HG03280 (cell line): ENCODE measurements around the gene RAPGEF5.

Experiments
- ATAC-seq: cut with Tn5 transposase; IDR thresholded peaks from one replicate; pipeline ENCODE4 v1.9.1; 2021; ENCODE audit warnings: mild to moderate bottlenecking, moderate library complexity; ENCODE audit not compliant: unreplicated experiment

Gene RAPGEF5

DNA sequence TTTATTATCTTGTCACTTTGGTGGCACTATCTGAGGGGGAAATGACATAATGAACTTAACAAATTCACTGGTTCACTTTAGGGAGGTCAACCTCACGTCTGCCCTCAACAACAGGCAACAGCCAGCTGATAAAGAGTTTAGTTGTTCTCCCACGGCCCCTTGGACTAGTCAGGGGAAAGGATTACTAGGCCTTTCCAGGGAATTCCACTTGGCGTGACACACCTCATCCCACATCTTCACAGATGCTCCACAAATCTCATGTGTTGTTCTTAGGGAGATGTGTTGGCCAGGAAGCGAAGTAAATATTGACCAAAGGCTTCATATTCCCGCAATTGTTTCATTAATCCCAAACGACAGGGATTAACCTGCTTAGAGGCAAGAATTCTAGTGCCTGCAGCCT lies 227.8 kb downstream of the RAPGEF5 start:
- ATAC-seq = no peak

DNA sequence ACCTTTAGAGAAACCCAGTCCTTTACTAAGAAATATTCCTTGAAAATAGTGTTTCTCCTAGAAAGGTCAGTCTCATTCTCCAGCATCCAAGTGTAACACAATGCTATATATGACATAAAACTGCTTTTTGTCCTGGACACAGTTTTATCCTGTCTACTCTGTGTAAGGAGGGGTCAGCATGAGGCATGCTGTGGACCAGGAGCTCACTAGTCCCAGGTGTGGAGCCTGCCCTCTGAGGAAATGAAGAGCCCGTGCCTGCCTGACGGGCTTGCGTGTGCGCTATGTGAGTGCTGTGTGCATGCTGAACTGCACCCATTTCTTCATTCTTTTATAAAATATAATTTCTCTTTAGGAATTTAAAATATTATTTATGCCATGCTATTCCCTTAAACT lies 228.4 kb downstream of the RAPGEF5 start:
- ATAC-seq = no peak

DNA sequence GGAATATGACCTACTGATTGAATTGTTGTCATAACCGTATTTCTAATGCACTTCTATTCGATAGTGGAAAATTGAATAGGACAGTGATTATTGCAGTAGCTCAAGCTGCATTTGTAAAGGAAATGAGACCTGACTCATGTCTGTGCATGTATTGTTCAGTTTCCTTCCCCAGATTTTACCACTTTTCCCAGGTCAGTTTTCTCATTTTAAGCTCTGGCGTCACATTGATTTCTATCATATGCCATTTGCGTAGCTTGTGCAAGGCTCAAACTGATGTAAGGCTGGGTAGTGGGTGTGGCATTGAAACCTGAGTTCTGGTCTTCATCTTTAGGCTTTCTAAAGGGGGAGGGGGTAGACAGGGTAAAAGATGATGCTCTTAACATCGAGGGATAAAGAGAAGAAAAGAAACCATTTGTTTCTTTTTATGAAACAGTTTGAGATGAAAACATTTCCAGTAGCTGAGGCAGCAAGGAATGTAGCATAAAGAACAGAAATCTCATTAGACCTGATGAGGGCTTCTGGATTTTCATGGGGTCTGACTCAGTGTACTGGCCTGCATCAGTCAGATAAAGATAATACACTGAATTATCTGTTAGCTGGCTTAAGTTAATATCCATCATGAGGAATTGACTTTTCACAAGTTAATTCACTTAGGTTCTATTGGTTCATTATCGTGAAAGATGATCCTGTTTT lies 229.0 kb downstream of the RAPGEF5 start:
- no peak for ATAC-seq

DNA sequence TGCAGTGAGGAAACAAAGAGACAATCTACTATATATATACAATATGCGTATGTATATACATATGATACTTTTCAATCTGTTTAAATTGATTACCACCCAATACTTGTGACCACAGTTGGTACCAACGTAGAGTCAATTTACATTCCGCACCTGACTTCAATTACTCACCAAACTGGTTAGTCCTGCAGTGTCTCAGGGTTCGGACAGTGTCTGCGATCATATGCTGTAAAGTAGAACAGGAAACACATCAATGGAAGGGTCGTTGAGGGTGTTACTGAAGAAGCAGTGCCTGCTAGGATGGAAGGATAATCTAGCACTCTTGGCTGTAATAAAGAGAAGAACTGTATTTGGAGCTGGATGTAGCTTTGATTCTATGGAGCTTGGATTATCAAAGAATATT lies 231.5 kb downstream of the RAPGEF5 start:
- ATAC-seq = no peak

DNA sequence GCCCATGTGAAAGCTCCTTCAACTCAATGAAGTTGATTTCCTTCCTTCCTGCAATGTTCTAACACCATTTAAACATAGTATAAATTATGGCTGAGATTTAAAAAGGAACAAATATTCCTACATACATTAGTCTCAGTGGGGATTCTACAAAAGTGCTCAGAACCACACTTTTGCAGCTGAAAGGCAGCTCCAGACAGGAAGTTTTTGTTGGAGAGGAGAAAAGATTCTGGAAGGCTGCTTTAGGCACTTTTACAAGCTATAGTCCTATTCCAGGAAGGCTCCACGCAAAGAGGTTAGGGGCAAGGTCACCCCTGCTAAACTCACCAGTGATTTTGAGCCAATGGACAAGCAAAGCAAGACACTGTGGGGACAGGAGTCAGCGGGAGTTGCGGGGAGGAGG lies 232.0 kb downstream of the RAPGEF5 start:
- no peak for ATAC-seq

DNA sequence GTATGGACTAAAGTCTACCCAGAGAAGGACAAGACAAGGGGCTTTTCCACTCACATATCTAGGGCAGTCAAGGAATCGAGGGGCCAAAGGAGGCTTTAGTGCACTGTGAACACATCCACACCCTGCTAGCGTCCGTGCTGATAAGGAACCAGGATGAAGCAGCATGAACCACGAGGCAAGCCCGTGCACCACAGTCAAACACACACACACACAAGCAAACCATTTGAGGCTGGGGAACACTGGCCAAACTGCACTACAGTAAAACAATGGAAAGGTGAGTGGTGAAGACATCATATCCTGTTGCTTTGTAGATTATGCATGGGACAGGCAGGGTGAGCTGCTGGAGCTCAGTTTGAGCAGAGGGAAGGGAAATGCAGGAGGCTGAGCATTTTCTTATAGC lies 233.8 kb downstream of the RAPGEF5 start:
- ATAC-seq = no peak

DNA sequence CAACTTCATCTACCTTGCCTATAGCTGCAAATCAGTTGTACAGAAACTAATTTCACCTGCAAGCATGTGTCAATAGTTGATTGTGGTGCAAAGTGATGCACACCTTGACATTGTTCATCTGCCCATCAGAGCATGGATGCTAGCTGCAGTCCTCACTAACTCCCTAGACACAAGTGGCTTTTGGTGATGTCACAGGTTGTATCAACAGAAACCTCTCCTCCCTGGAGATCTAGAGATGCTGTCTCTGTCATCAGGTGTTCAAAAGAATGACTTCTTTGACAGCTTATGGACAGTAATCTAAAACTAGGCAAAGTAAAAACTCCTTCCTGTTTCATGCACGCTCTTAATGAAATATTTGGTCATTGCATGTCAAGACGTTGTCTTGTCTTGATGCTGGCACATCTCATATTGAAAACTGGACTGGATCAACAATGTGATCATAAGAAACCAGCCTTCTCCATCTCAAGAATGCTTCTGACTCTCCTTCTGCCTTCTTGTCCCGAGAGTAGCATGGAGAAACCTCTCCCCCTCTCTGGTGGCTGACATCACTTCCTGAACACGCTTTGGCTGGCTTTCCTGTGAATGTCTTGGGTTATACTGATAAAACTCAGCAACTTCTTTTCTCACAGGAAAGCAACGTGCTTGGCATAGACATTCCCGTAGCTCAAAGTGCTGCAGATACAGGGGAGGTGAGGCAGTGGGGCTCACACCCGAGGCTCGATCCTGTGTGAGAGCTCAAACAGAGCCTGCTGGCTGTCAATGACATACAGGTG lies 235.1 kb downstream of the RAPGEF5 start:
- ATAC-seq = no peak

DNA sequence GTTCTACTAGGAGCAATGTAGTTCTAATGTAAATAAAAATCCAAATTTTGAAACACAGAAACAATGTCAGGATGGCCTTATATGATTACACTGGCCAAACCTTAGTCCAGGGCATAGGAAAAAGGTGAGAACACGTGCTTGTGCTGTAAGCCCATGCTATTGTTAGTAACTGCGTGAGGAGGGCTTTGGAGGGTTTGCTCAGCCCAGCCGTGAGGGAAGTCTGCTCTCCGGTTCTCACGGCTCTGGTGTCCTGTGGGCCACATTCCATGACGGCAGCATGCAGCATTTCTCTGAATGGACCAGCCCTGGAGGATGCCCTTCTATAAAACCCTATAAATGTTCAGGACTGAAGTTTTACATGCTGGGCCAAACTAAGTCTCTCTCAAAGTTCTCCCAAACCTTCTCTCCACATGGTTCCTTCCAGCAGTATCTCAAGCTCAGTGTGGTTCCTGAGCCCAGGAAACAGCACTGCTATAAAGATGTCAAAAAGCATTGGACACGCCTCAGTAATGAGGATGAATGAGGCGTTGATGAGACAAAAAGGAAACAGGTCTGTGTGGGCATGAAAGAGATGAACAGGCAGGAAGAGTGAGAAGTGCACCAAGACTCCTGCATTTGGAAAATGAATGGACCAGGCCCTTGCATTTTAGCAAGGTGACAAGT lies 236.4 kb downstream of the RAPGEF5 start:
- no peak for ATAC-seq

DNA sequence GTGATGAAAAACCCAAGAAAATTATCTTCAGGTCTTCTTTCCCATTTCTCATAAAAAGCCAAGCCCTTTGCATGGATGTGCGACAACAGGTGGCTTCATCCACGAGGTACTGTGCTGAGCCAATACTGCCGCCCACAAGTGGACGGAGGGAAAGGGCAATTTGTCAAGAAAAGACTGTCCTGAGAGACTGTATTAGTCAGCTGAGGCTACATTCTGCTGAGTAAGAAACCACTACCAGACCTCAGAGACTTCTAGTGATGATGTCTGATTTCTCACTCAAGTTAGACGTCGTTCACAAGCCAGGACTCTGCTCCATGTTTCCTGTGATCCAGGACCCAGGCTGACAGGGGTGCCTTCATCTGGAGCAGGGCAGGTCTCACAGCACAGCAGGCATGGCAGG lies 239.7 kb downstream of the RAPGEF5 start:
- peak; percentile 57 for ATAC-seq

DNA sequence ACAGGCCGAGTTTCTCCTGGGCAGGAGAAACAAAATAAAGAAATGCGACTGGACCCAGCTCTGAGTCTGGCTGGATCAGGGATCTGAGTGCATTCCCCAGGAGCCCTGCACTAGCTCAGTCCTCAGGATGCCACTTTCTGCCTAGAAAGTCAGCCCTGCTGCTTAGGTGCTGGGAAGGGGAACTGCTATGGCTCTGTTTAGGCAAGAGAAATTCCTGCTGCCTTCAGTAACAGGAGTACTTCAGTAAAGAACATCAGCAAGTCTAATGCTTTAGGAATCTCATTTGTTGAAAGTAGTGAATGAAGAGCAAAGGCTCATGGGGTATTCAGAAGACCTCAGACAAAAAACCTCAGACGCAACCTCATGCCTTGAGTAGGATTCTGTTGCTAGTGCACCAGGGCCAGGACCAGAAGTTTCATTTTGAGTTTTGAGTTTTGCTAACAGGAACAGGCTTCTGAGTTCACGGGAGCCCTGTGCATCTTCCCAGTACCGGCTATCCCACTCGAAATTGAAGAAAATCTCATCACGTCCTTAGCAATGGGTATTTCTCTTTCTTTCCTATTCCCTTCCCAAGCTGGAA lies 240.4 kb downstream of the RAPGEF5 start:
- no peak for ATAC-seq

DNA sequence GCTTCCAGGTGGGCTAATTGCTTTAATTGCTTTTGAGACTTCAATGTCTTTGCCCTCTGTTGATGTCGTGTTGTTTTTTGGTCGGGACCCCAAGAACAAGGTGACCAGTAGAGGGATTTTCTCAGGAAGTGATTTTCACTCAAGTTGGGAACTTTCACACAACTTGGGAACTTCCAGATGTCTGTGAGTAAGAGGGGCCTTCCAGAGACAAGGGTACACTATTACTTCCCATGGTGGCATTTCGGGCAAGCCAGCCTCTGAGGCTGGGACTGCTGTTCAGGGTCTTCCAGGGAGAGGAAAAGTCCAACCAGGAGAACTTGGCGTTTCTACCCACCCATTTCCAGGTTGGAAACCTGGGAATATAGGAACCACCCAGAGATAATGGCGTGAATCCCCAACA lies 241.3 kb downstream of the RAPGEF5 start:
- no peak for ATAC-seq

DNA sequence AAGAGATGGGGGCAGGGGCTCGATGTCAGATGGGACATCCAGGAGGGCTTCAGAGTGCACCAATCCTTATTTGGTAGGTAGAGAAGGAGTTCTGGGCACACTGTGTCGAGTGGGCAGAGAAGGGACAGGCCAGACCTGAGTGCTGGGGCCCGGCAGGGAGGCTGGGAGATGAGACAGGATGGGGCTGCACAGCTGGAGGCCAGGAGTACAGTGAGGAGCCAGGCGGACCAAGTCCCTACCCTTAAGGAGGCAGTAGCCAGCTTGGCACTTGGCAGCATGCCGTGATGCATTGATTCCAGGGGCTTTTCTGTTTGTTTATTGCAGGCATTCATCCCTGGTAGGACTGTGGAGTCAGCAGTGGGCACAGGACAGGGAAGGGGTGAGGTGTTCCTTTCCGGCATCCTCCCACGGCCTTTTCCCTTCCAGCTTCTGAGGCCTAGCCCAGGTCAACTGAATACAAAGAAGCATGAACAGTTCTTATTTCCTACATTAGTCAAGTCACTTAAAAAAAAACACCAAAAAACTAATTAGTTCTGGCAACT lies 242.4 kb downstream of the RAPGEF5 start:
- ATAC-seq = no peak

DNA sequence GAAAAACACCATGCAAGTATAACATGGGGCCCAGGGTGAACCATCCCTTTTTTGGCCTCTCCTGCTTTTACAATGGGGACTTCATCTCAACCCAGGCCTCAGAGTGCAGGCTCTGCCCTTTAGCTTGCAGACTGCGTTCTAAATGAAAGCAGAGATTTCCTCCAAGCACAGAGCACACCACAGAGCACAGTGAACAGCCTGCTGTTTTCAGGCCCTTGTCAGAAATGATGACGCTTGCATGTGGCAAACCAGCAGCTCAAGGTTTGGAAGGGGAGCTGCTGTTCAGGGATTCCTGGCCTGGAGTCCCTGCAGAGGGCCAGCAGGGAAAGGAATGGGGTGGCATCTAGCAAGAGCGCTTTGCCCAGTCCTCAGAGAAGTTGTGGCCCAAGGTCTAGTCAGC lies 243.9 kb downstream of the RAPGEF5 start:
- ATAC-seq = no peak

DNA sequence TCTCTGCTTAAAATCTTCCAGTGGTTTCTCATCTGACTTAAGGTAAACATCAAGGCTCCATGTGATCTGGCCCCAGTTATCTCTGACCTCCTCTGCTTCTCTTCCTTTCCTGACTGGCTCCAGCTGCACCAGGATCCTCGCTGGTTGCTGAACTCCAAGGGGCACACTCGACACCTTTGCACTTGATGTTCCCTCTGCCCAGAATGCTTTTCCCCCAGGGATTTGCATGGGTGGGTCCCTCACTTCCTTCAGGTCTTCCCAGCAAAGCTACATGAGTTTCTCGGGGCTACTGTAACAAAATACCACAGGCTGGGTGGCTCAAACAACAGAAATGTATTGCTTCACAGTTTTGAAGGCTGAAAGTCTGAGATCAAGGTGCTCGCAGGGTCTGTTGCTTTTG lies 245.3 kb downstream of the RAPGEF5 start:
- ATAC-seq = no peak

DNA sequence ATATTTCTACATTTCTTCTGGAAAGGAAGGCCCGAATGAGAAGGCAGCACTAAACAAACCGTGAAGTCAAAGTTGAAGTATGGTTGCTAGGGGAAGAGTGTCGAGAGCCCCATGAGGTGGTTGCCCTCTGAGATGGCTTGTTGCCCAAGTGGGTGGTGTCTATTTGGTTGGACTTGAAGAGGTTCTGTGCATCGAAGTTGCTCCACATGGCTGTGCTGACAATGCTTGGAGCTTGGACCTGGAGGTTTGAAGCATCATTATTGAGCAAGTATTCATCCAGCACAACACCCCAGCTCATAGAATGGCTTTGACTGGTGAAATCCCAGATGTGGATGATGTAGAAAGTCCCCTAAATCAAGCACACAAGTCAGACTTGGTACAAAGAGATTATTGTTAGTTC lies 246.1 kb downstream of the RAPGEF5 start:
- no peak for ATAC-seq

DNA sequence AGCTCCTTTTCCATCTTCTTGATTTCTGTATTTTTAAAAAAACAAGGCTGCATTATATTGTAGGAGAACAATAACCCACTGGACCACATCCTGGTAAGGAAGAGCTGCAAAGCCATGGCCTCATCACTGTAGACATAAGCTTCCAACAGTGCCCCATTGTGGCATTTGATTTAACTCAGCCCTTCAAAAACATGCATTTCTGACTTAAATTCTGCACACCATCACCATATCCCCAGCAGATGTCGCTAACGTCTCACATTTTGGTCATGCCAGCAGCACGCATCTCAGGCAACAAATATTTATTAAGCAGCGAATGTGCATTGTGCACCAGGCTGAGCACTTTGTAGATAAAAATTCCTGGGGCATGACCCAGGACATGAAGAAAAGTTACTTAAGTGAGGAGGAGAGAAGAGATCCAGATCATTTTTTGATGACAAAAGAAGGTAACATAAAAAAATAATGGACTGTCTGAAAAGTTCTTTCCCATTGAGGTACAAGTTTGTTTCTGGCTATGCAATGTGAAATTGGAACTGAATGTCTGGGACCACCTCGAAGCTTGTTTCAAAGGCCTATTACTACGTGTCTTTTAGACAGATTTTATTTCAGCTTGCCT lies 246.6 kb downstream of the RAPGEF5 start:
- peak; percentile 76 for ATAC-seq

DNA sequence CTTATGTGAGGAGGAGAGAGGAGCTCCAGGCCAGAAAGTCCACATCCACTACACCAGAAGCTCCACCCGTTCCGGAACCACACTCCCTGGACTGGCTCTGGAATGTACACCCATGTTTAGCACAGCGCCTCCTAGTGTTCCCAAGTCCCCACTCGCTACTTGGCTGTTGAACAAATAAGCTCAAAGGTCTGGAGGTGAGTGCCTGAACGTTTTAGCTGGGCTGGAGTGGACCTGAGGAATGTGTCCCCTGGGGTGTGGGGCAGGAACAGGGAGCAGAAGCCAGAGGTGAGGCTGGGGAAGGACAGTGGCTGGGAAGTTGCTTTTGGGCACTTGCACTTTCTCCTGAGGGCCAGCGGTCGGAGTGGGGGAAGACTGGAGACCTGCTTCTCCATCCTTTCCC lies 247.2 kb downstream of the RAPGEF5 start:
- ATAC-seq = no peak

DNA sequence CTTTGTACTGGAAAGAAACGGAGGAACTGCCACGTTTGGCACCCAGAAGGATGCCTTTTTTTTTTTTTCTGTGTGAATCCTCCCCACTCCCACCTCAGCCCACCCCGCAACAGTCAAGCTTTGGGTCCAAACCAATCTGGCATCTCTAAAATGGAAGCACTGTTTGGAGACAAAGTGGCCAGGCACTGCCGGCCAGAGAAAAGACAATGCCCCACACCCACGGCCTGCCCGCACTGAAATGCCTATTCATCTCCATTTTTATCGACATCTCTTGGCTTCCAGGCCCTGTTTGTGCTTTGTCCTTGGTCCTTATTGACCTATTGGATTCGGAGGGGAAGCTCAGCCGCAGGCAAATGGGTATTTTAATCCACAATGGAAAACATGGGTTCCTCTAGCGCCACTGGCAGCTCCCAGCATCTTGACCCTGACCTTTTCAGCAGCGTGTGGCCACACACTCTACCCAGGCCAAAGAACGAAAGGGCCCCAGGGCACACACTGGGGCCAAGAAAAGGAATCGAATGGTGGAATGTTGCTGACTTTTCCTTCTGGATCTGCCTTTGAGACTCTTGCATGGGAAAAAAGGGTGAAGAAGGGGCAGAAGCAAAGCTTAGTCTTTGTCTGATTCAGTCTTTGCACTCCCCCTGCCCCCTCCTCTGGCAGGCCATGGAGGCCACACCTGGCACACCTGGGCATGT lies 248.7 kb downstream of the RAPGEF5 start:
- no peak for ATAC-seq

DNA sequence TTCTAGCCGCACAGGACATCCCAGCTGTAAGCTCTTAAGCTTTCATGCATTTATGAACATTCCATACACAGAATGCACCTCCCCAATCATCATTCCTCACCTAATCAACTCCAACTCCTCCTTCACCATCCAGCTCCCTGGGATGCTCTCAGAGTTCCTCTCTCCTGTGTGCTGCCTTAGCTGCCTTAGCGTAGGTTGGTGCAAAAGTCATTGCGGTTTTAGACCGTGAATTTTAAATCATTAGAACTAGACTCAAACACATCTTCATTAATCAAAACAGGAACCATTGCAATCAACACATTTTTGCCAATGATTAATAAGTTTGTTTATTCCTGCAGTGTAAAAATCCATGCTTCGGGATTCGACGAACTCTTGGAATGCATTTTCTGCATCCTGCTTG lies 251.4 kb downstream of the RAPGEF5 start:
- ATAC-seq = no peak
